Fibroblast of villous mesenchyme (primary cell): Measurements from ENCODE around the gene UACA. TPM values are rescaled to one million over a fixed set of nuclear protein-coding genes. Genes with fewer than 3 reads are reported as not detected.

Source experiments
- DNase-seq: peaks from one replicate; pipeline ENCODE4 v3.0.0-alpha.2; 2010; ENCODE audit warnings: low read depth
- H3K4me3 ChIP-seq: 2 replicates; pipeline ENCODE4 v1.5.1; 2011; ENCODE audit warnings: low read depth, mild to moderate bottlenecking, low read length
- total RNA-seq: library from RNA; depleted of rRNA; stranded (reverse); fragments of >200 nt; gene quantifications from 2 replicates; pipeline ENCODE4 v1.2.3, GENCODE V29; 2012
- TF ChIP-seq, protein P1 (sequence below): IDR thresholded peaks from 2 replicates; pipeline ENCODE4 v1.5.1; 2012; ENCODE audit warnings: low read depth, mild to moderate bottlenecking, low read length; ENCODE audit not compliant: insufficient read depth

Gene UACA
- total RNA-seq, 1 donor: 160 TPM

GRCh38 chr15:70763950-70764730 is 782 bp upstream of the UACA start:
- DNase-seq: no peak
- H3K4me3 ChIP-seq: peak overlapping the region; percentile 94
- TF ChIP-seq, protein P1, sequence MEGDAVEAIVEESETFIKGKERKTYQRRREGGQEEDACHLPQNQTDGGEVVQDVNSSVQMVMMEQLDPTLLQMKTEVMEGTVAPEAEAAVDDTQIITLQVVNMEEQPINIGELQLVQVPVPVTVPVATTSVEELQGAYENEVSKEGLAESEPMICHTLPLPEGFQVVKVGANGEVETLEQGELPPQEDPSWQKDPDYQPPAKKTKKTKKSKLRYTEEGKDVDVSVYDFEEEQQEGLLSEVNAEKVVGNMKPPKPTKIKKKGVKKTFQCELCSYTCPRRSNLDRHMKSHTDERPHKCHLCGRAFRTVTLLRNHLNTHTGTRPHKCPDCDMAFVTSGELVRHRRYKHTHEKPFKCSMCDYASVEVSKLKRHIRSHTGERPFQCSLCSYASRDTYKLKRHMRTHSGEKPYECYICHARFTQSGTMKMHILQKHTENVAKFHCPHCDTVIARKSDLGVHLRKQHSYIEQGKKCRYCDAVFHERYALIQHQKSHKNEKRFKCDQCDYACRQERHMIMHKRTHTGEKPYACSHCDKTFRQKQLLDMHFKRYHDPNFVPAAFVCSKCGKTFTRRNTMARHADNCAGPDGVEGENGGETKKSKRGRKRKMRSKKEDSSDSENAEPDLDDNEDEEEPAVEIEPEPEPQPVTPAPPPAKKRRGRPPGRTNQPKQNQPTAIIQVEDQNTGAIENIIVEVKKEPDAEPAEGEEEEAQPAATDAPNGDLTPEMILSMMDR: no peak

DNA sequence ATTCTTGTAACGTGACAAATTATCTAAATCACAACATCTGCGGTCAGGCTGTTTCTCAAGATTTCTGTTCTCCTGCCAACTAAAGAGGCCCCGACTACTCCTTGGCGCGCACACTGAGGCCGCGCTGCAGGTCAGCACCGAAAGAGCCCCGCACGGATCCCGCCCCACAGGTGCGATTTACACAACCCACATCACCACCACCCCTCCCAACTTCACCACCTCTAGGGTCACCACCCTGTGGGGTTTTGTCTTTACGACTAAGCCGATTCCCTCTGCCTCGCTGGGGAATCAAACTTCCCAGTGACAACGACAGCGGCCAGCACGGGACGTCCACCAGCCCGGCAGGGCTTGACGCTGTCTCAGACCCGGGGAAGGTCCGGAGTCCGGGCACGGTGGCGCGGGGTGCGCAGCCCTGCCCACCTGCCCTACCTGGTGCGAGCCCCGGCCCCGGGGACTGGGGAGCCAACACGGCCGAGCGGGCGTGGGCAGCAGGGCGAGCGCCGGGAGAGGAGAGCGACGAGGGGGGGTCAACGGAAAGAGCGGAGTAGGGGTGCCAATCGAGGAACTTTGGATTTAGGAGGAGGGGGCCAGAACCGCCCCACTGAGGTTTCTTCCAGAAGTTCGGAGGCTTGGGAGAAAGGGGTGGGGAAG is 764 bp downstream of the UACA start:
- TF ChIP-seq, protein P1: no peak
- H3K4me3 ChIP-seq: peak overlapping the region; percentile 94
- peak; percentile 88 for DNase-seq

DNA sequence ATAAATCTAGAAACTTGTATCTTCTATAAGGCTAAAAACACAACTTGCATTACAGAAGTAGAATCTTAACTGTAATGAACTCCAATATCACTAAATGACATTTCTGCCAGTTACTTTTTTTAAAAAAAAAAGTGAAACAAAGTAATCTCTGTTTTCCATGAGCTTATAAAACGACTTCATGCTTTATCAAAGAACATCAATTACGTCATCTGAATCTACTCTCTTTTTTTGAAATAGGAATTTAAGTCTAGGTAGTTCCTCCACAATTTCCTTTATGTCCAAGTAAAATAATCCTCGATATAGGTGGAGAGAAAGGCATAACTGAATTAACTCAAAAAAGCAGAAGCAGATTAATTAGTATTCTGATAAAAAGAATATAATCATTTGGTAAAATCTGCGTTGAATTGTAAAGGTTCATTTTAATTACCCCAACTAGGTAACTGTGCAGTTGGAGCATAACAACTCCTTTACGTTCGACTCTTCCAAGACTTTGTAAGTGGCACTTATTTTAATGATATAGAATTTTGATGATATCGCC is 1.4 kb downstream of the UACA start:
- TF ChIP-seq, protein P1: no peak
- H3K4me3 ChIP-seq: peak overlapping the region; percentile 94
- DNase-seq: peak; percentile 55

DNA sequence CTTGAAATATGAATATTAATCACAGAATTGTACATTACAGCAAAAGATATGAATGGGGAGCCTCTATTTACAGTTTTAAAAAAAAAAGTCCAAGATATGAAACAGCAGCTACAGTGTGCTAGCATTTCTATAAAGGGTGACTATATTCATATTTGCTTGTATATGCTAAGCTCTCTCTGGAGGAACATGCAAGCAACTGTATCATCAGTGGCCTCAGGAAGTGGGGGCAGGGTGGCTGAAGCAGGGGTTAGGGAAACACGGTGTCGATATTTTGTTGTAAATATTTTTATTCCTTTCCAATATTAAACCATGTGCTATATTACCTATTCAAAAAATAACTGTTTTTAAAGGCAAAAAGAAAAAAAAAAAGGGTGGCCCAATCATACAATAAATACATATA is 2.3 kb downstream of the UACA start:
- DNase-seq: peak; percentile 50
- peak overlapping the region; percentile 94 for H3K4me3 ChIP-seq

GRCh38 chr15:70758790-70759462 is 4.4 kb downstream of the UACA start:
- TF ChIP-seq, protein P1: no peak
- no peak for DNase-seq
- H3K4me3 ChIP-seq: peak overlapping the region; percentile 24

More for the DNA sequence above, 2.3 kb downstream of the UACA start:
- TF ChIP-seq, protein P1: no peak

GRCh38 chr15:70757627-70758026 is 5.7 kb downstream of the UACA start:
- H3K4me3 ChIP-seq: no peak overlapping the region

More at GRCh38 chr15:70757627-70758026, 5.7 kb downstream of the UACA start:
- no peak for DNase-seq
- TF ChIP-seq, protein P1: no peak
